ENCODE data around the gene LENG9. TPM values are rescaled to one million over a fixed set of nuclear protein-coding genes. Genes with fewer than 3 reads are reported as not detected.

The LENG9 gene
- total RNA-seq, 1 experiment from 2014 or later, result 14.7 TPM

DNA sequence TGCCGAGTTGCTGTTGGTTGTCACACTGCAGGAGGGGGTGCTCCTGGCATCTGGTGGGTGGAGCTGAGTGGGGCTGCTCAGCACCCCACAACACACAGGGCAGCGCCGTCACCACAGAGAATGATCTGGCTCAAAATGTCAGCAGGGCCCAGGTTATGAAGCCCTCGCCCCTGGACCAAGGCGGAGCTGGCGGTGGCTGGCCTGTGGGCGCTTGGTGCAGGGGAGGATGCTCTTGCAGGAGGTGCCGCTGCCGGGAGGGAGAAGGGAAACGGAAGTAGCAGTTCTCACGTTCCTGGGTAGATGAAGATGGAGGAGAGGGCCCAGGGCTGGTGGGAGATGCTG lies 28.7 kb downstream of the LENG9 start:
- CTCF ChIA-PET, result no interaction called here
- H3K36me3 Mint-ChIP-seq (ENCODE audit: insufficient read depth, unreplicated experiment), result peaks cover 68% of the 10 kb centered on the region
- intact Hi-C loops (cut with micrococcal nuclease; ENCODE audit: unreplicated experiment), result no loop called here
- TF ChIP-seq, protein P1, sequence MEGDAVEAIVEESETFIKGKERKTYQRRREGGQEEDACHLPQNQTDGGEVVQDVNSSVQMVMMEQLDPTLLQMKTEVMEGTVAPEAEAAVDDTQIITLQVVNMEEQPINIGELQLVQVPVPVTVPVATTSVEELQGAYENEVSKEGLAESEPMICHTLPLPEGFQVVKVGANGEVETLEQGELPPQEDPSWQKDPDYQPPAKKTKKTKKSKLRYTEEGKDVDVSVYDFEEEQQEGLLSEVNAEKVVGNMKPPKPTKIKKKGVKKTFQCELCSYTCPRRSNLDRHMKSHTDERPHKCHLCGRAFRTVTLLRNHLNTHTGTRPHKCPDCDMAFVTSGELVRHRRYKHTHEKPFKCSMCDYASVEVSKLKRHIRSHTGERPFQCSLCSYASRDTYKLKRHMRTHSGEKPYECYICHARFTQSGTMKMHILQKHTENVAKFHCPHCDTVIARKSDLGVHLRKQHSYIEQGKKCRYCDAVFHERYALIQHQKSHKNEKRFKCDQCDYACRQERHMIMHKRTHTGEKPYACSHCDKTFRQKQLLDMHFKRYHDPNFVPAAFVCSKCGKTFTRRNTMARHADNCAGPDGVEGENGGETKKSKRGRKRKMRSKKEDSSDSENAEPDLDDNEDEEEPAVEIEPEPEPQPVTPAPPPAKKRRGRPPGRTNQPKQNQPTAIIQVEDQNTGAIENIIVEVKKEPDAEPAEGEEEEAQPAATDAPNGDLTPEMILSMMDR (IDR thresholded peaks at IDR 0.05; ENCODE audit: unreplicated experiment), result no peak
- no peak for DNase-seq
- H3K27ac Mint-ChIP-seq (ENCODE audit: unreplicated experiment), result peak overlapping the region; percentile 24
- peaks cover 42% of the 10 kb centered on the region for H3K4me1 Mint-ChIP-seq (ENCODE audit: low read depth, unreplicated experiment)
- H3K9me3 Mint-ChIP-seq (ENCODE audit: low read depth, unreplicated experiment), result no peaks in the 10 kb centered on the region
- no peaks in the 10 kb centered on the region for H3K27me3 Mint-ChIP-seq (ENCODE audit: unreplicated experiment)
- no peak overlapping the region for H3K4me3 Mint-ChIP-seq (ENCODE audit: low read depth, unreplicated experiment)
- BruUV-seq (replicated peaks), result no TSS peak

DNA sequence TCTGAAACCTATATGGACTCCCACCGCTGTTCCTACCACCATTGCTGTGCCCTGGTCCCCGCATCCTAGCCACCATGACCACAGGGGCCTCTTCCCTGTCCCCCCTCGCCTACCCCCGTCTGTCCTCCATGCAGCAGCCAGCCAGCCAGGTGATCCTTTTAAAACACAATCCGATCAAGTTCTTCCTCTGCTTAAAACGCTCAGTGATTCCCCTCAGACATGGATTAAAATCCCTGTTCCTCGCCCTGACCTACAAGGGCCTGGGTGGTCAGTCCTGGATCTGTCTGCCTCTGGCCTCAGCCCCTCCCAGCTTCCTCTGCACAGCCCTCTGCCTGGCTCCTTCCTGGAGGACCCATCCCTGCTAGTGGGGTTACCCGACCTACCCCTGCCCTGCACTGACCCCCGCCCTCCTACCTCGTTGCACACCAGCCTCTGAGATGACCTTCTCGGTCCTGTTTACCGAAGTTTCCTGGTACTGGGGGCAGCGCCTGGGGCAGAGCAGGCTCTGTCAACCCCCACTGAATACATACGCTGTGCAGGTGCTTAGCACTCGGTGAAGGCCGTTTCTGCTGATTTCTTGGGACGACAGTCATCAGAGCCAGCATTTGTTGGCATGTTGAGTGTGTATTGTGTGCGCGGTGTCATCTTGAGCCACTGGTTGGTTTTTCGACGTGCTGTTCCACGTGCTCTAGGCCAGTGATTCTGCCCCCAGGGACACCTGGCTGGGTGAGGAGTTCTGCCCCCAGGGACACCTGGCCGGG lies 29.3 kb downstream of the LENG9 start:
- TF ChIP-seq, protein P1 (IDR thresholded peaks at IDR 0.05; ENCODE audit: unreplicated experiment), result no peak
- Mint-ChIP-seq H3K36me3 (ENCODE audit: insufficient read depth, unreplicated experiment) (peaks cover 68% of the 10 kb centered on the region), H3K27me3 (ENCODE audit: unreplicated experiment) (peaks cover 5% of the 10 kb centered on the region), H3K4me3 (ENCODE audit: low read depth, unreplicated experiment) (no peak overlapping the region), H3K27ac (ENCODE audit: unreplicated experiment) (peak overlapping the region; percentile 24), H3K4me1 (ENCODE audit: low read depth, unreplicated experiment) (peaks cover 42% of the 10 kb centered on the region), H3K9me3 (ENCODE audit: low read depth, unreplicated experiment) (no peaks in the 10 kb centered on the region)
- no peak for DNase-seq
- CTCF ChIA-PET, result no interaction called here
- BruUV-seq (replicated peaks), result no TSS peak
- intact Hi-C loops (cut with micrococcal nuclease; ENCODE audit: unreplicated experiment), result no loop called here

DNA sequence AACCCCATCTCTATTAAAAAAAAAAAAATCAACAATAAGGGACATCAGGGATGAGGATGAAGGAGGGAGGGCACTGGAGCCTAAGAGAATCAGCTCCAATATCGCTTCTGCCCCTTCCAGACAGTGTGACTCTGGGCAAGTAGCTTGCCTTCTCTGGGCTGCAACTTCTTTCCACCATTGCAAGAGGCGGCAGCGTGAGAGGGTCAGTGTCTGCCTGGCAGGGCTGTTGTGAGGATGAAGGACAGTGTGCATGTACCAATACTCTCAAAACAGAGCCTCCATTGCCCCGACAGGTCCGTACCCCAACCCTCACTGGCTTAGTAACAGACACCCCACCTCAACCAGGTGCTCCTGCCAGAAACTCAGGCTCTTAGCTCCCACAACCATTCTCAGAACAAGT lies 29.9 kb downstream of the LENG9 start:
- Mint-ChIP-seq H3K4me3 (ENCODE audit: low read depth, unreplicated experiment) (no peak overlapping the region), H3K36me3 (ENCODE audit: insufficient read depth, unreplicated experiment) (peaks cover 72% of the 10 kb centered on the region), H3K4me1 (ENCODE audit: low read depth, unreplicated experiment) (peaks cover 39% of the 10 kb centered on the region), H3K27me3 (ENCODE audit: unreplicated experiment) (peaks cover 11% of the 10 kb centered on the region), H3K27ac (ENCODE audit: unreplicated experiment) (peak overlapping the region; percentile 24), H3K9me3 (ENCODE audit: low read depth, unreplicated experiment) (no peaks in the 10 kb centered on the region)
- TF ChIP-seq, protein P1 (IDR thresholded peaks at IDR 0.05; ENCODE audit: unreplicated experiment), result no peak
- intact Hi-C loops (cut with micrococcal nuclease; ENCODE audit: unreplicated experiment), result no loop called here
- CTCF ChIA-PET, result interaction anchor here (2.0 kb wide), 1 partner anchor 15 kb away, joined by 7 read pairs; the partner anchor contains the start of gene LENG8
- no TSS peak for BruUV-seq (replicated peaks)
- DNase-seq, result no peak

DNA sequence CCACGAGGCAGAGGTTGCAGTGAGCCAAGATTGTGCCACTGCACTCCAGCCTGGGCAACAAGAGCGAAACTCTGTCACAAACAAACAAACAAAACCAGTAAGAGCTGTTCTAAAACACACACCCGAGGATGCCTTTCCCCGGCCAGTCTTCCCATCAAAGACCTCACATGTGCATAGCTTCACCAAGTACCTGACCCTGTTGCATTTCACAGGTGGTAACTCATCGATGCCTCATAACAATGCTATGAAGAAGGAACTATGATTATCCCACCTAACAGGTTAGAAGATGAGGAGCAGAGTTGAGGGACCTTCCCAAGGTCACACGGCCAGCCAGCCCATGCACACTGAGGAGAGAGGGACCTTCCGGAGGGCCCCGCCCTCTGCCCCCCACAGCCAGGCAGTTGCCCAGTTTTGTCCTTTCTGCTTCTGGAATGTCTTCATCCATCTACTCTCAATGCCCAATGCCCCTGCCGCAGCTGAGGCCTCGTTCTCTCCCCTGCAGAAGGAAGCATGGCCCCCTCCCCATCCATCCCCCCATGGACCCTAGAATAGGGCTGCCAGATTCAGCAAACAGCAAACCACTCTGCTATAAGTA lies 31.3 kb downstream of the LENG9 start:
- Mint-ChIP-seq H3K36me3 (ENCODE audit: insufficient read depth, unreplicated experiment) (peaks cover 77% of the 10 kb centered on the region), H3K9me3 (ENCODE audit: low read depth, unreplicated experiment) (no peaks in the 10 kb centered on the region), H3K4me1 (ENCODE audit: low read depth, unreplicated experiment) (peaks cover 36% of the 10 kb centered on the region), H3K27me3 (ENCODE audit: unreplicated experiment) (peaks cover 15% of the 10 kb centered on the region), H3K27ac (ENCODE audit: unreplicated experiment) (peak overlapping the region; percentile 83), H3K4me3 (ENCODE audit: low read depth, unreplicated experiment) (peak overlapping the region; percentile 62)
- no TSS peak for BruUV-seq (replicated peaks)
- CTCF ChIA-PET, result interaction anchor here (0.5 to 3.6 kb wide), 10 partner anchors 12 to 727 kb away, joined by 3 to 18 read pairs (median 3); partner anchors contain the start of genes LENG8 and LENG9
- intact Hi-C loops (cut with micrococcal nuclease; ENCODE audit: unreplicated experiment), result no loop called here
- TF ChIP-seq, protein P1 (IDR thresholded peaks at IDR 0.05; ENCODE audit: unreplicated experiment), result no peak
- peak; percentile 73 for DNase-seq

Measured in Calu3 (cell line).